ENCODE results near the gene C2orf92. TPM values are rescaled to one million over a fixed set of nuclear protein-coding genes. Genes with fewer than 3 reads are reported as not detected.

C2orf92 gene
- total RNA-seq, 2 donors from 2014 or later = 3.0 to 3.1 TPM

DNA sequence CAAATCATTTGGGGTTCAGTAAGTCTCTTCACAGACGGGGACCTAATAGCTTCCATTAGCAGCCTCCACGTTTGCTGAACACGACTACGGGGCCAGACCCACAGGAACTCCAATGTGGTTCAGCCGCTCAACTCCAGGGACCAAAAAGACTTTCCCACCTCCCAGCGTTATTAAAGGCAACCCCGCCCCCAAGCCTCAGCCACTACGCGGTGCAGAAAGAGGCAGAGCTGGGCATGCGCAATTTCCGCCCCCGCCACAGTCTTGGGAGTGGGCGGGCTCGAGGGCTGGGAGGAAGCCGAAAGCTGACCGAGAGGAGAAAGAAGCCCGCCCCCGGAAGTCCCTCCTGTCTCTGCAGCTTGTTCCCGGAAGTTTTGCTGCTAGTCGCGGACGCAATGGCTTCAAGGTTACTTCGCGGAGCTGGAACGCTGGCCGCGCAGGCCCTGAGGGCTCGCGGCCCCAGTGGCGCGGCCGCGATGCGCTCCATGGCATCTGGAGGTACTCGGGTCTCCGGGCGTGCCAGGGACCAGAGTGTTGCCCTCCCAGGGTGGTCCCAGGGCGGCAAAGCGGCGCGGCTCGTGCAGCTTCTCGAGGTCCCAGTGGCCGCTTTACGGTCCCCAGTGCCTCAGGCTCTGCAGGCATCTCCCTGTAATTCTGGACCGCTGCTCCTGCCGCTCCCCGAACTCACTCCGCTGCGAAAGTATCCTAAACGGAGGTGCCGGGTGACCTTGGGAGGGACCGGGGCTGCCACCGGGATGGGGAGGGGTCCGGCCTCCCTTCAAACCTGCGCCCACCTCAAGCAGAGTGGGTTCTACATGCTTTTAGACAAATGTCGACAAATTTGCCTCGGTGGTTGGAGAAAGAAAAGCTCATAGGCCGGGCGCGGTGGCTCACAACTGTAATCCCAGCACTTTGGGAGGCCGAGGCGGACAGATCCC is 23.6 kb upstream of the C2orf92 start, which contains the start of gene COX5B:
Gene COX5B, plus strand, starts transcription at position 368 of the 935 bp plus-strand sequence. Its CDS starts 25 bp downstream, at position 393.
- Histone ChIP-seq H3K36me3 (peaks cover 37% of the 10 kb centered on the region), H3K4me3 (peak within 1 kb of the TSS; percentile 90 to 91), H3K27ac (peak within 1 kb of the TSS; percentile 93 to 94), H3K27me3 (no peaks in the 10 kb centered on the region), H3K9me3 (no peaks in the 10 kb centered on the region), H3K4me1 (peaks cover 0 to 20% of the 10 kb centered on the region in 2 donors)
- peak; percentile 99 for DNase-seq (ENCODE audit: low spot score)
- no peak for TF ChIP-seq CTCF (IDR thresholded peaks at IDR 0.05)

- Histone ChIP-seq H3K9me3 (no peaks in the 10 kb centered on the region), H3K27ac (peak overlapping the region; percentile 93 to 94), H3K4me1 (peaks cover 0 to 20% of the 10 kb centered on the region in 2 donors), H3K4me3 (peak overlapping the region; percentile 90 to 91), H3K27me3 (no peaks in the 10 kb centered on the region), H3K36me3 (peaks cover 37% of the 10 kb centered on the region)
- DNase-seq (ENCODE audit: low spot score) = no peak
- no peak for TF ChIP-seq CTCF (IDR thresholded peaks at IDR 0.05)
Observed at GRCh38 chr2:97646977-97647376, 22.5 kb upstream of the C2orf92 start.

DNA sequence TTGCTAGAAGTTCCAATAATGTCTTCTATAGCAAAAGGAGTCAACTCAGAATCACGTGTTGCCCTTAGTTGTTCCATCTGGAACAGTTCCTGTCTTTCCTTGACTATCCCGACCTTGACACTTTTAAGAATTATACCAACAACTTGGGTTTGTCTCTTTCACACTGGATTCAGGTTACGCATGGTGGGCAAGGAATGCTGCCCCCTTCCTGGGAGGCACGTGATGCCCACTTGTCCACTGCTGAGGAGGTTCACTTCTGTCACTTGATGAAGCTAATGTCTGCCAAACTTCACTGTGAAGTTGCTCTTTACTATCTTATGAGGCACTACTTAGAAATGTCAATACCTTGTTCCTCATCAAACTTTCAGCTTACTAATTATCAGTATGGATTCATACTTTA is 18.4 kb upstream of the C2orf92 start:
- Histone ChIP-seq H3K4me1 (peaks cover 0 to 13% of the 10 kb centered on the region in 2 donors), H3K36me3 (peaks cover 56% of the 10 kb centered on the region), H3K4me3 (no peak overlapping the region), H3K27me3 (no peaks in the 10 kb centered on the region), H3K27ac (no peak overlapping the region), H3K9me3 (peaks cover 0 to 3% of the 10 kb centered on the region in 2 donors)
- no peak for TF ChIP-seq CTCF (IDR thresholded peaks at IDR 0.05)
- DNase-seq (ENCODE audit: low spot score) = no peak

DNA sequence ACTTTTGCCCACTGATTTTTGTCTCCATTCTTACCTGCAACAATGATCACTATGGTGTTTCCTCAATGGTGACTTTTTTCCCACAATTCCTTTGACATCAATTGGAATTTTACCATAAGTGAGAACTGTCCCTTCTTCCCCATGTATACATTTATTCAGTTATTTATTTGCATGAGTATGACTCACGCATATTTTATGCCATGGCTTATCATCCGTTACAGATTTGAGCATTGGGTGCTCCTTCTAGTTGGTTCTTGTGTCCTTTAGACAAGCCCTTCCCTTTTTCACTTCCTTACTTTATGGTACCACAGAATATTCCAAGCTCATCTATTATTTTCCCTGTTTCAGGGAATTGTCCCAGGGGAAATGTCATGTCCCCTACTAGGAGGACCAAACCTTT is 16.0 kb upstream of the C2orf92 start:
- no peaks in the 10 kb centered on the region for H3K4me1 ChIP-seq
- no peak for TF ChIP-seq CTCF (IDR thresholded peaks at IDR 0.05)
- peaks cover 0 to 3% of the 10 kb centered on the region in 2 donors for H3K9me3 ChIP-seq
- peaks cover 64% of the 10 kb centered on the region for H3K36me3 ChIP-seq
- H3K27me3 ChIP-seq = no peaks in the 10 kb centered on the region
- no peak overlapping the region for H3K4me3 ChIP-seq
- DNase-seq (ENCODE audit: low spot score) = no peak
- no peak overlapping the region for H3K27ac ChIP-seq

DNA sequence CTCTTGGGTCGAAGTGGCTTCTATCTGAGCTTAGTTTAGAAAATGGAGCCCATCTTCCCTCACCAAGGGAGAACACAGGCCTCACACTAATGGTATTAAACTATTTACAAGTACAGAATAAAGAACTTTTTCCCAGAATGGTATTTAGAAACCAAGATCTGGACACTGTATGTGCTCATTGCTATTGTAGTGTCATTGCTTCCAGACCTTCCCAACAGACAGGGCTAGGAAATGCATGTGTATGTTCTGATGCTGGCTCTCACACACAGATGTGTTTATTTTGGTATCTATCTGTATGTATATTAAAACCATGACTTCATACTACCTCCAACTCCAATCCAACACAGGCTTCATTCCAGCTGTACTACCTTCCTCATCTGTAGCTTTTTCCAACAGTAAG is 15.6 kb upstream of the C2orf92 start:
- no peak for TF ChIP-seq CTCF (IDR thresholded peaks at IDR 0.05)
- no peaks in the 10 kb centered on the region for H3K27me3 ChIP-seq
- H3K36me3 ChIP-seq = peaks cover 64% of the 10 kb centered on the region
- H3K27ac ChIP-seq = no peak overlapping the region
- no peaks in the 10 kb centered on the region for H3K4me1 ChIP-seq
- H3K9me3 ChIP-seq = peaks cover 0 to 3% of the 10 kb centered on the region in 2 donors
- H3K4me3 ChIP-seq = no peak overlapping the region
- DNase-seq (ENCODE audit: low spot score) = no peak

Measured in right atrium auricular region (tissue), 2 donors.